ENCODE results near the gene GABRP. TPM values are rescaled to one million over a fixed set of nuclear protein-coding genes. Genes with fewer than 3 reads are reported as not detected.

The GABRP gene
- total RNA-seq, 1 donor from 2014 or later, result not detected

GRCh38 chr5:170757182-170757601, 26.3 kb upstream of the GABRP start:
- H3K9ac ChIP-seq, result no peak overlapping the region
- H2AFZ ChIP-seq (replicated peaks), result no peak overlapping the region
- no peaks in the 10 kb centered on the region for H3F3A ChIP-seq (ENCODE audit: low read depth)
- H3K27ac ChIP-seq, result no peak overlapping the region
- Mint-ChIP-seq H3K4me3 (no peak overlapping the region), H3K4me1 (peaks cover 7% of the 10 kb centered on the region), H3K27me3 (ENCODE audit: insufficient read depth, low read depth) (peaks cover 4% of the 10 kb centered on the region), H3K9me3 (no peaks in the 10 kb centered on the region), H3K27ac (no peak overlapping the region), H3K36me3 (no peaks in the 10 kb centered on the region)
- H3K9me3 ChIP-seq (ENCODE audit: low read depth), result no peaks in the 10 kb centered on the region
- H3K4me2 ChIP-seq, result no peak overlapping the region
- TF ChIP-seq EZH2 (IDR thresholded peaks at IDR 0.05), result no peak
- TF ChIP-seq EZH2phosphoT487 (IDR thresholded peaks at IDR 0.05), result no peak
- no peak for TF ChIP-seq CTCF (IDR thresholded peaks at IDR 0.05)
- DNase-seq (ENCODE audit: low spot score), result no peak
- H3K79me2 ChIP-seq (ENCODE audit: low read depth), result no peaks in the 10 kb centered on the region
- H3K27me3 ChIP-seq, result peaks cover 13% of the 10 kb centered on the region
- peaks cover 8% of the 10 kb centered on the region for H3K4me1 ChIP-seq
- H3K36me3 ChIP-seq, result no peaks in the 10 kb centered on the region
- H3K4me3 ChIP-seq, result no peak overlapping the region
- no peaks in the 10 kb centered on the region for H4K20me1 ChIP-seq (ENCODE audit: low read depth)

- TF ChIP-seq EZH2 (IDR thresholded peaks at IDR 0.05) (no peak), EZH2phosphoT487 (IDR thresholded peaks at IDR 0.05) (no peak), CTCF (IDR thresholded peaks at IDR 0.05) (no peak)
- H3K9me3 Mint-ChIP-seq, result no peaks in the 10 kb centered on the region
- Histone ChIP-seq H3K4me3 (no peak overlapping the region), H2AFZ (replicated peaks) (no peak overlapping the region), H3K27ac (no peak overlapping the region), H3K36me3 (no peaks in the 10 kb centered on the region), H3K4me1 (peaks cover 8% of the 10 kb centered on the region), H3K27me3 (peaks cover 13% of the 10 kb centered on the region), H3K79me2 (ENCODE audit: low read depth) (no peaks in the 10 kb centered on the region), H3K4me2 (no peak overlapping the region), H4K20me1 (ENCODE audit: low read depth) (no peaks in the 10 kb centered on the region), H3K9ac (no peak overlapping the region), H3K9me3 (ENCODE audit: low read depth) (no peaks in the 10 kb centered on the region), H3F3A (ENCODE audit: low read depth) (no peaks in the 10 kb centered on the region)
- H3K4me3 Mint-ChIP-seq, result no peak overlapping the region
- H3K27me3 Mint-ChIP-seq (ENCODE audit: insufficient read depth, low read depth), result peaks cover 4% of the 10 kb centered on the region
- no peaks in the 10 kb centered on the region for H3K36me3 Mint-ChIP-seq
- no peak for DNase-seq (ENCODE audit: low spot score)
- H3K27ac Mint-ChIP-seq, result no peak overlapping the region
- peaks cover 6% of the 10 kb centered on the region for H3K4me1 Mint-ChIP-seq
These were observed 25.9 kb upstream of the GABRP start for GRCh38 chr5:170757669-170758068.

GRCh38 chr5:170758481-170758880, 25.0 kb upstream of the GABRP start:
- Histone ChIP-seq H4K20me1 (ENCODE audit: low read depth) (no peaks in the 10 kb centered on the region), H3K9me3 (ENCODE audit: low read depth) (no peaks in the 10 kb centered on the region), H3K4me2 (no peak overlapping the region), H2AFZ (replicated peaks) (no peak overlapping the region), H3K4me1 (peaks cover 8% of the 10 kb centered on the region), H3K4me3 (no peak overlapping the region), H3K9ac (no peak overlapping the region), H3K36me3 (no peaks in the 10 kb centered on the region), H3F3A (ENCODE audit: low read depth) (no peaks in the 10 kb centered on the region), H3K79me2 (ENCODE audit: low read depth) (no peaks in the 10 kb centered on the region), H3K27me3 (peaks cover 13% of the 10 kb centered on the region), H3K27ac (no peak overlapping the region)
- no peaks in the 10 kb centered on the region for H3K36me3 Mint-ChIP-seq
- H3K9me3 Mint-ChIP-seq, result no peaks in the 10 kb centered on the region
- H3K4me1 Mint-ChIP-seq, result peaks cover 5% of the 10 kb centered on the region
- H3K27me3 Mint-ChIP-seq (ENCODE audit: insufficient read depth, low read depth), result peaks cover 4% of the 10 kb centered on the region
- no peak overlapping the region for H3K4me3 Mint-ChIP-seq
- no peak for TF ChIP-seq CTCF (IDR thresholded peaks at IDR 0.05)
- TF ChIP-seq EZH2 (IDR thresholded peaks at IDR 0.05), result no peak
- TF ChIP-seq EZH2phosphoT487 (IDR thresholded peaks at IDR 0.05), result no peak
- H3K27ac Mint-ChIP-seq, result no peak overlapping the region
- no peak for DNase-seq (ENCODE audit: low spot score)

All from neural progenitor cell (in vitro differentiated cells).